ENCODE measurements around the gene NPAS3.

NPAS3 gene

DNA sequence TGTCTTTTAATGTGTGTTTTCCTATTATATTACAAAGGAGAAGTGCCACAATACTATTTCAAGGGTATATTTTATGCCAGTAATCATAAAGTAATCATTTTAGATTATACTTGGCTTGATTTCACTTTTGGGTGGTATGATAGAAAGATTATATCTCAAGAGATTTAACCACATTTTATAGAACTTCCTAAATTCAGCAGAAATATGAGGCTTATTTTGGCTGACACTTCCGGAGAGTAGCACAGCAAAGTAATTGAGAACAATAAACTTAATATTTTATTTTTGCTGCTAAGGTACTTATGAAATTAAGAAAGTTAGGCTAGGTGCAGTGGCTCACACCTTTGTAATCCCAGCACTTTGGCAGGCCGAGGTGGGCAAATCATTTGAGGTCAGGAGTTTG, 319.1 kb downstream of the NPAS3 start:
- DNase-seq (ENCODE audit: low spot score): no peak

DNA sequence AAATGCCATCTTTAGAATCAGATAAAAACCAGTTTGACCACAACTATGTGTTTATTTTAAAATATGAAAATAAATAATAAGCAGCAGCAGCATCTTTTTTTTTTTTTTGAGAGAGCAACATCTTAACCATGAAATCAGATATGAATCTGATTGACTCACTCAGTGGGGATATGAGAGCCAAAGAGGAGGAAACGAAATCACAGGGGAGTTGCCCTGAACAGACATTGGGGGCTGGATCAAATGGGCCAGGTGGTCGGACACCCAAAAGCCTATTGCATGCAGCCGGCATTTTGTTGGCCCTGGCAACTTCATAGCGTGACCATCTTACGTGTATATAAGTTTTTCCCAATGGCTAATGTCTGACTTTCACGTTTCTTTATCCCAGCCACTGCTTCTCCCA, 321.1 kb downstream of the NPAS3 start:
- no peak for DNase-seq (ENCODE audit: low spot score)

DNA sequence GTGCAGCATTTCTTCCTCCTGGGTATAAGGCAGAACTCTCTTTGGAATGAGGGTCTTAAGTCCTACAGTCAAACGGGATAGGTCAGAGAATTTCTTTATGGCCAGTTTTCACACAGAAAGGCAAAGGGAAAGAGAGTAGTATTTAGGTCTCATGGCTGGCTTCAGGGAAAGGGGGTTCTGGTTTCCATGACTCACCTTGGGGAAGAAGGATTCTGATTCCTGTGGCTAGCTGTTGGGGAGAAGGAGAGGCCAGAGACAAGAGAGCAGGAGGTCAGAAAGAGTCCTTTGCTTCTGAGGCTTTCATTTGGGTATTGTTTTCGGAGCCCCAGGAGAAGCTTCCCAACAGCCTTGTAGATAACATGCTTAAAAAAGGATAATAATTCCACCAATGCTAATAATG, 332.5 kb downstream of the NPAS3 start:
- DNase-seq (ENCODE audit: low spot score): no peak

DNA sequence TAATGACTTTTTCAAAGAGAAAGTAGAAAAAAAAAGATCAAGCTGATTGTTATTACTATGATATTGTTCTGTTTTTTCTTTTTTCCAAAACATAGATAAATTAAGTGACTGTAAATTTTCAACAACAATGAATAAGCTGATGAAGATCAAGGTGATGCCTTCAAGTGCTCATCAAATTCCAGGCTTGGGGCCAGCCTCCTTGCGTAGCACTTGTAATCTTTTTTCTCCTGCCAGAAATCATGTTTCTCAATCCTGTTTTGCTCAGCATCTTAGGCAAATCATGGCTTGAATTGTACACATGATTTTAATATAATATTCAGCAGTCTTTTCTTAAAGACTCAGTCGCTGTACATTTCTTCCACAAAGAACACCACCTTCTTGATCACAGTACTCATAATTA, 333.2 kb downstream of the NPAS3 start:
- DNase-seq (ENCODE audit: low spot score): no peak

DNA sequence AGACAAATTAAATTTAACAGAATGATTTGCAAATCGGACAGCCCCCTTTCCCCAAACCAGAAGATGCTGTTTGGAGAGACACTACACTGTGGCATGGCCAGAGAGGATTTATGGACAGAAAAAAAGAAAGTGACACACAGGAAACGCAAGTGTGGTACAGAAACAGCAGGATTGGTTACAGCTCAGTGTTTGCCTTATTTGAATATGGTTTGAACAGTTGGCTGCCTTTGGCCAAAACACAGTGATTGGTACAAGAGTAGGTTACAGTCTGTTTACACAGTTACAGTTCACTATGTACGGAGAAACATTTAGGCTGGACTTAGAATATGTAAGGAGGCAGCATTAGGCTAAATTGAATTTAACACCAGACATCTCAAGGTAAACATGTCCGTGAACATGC, 335.3 kb downstream of the NPAS3 start:
- no peak for DNase-seq (ENCODE audit: low spot score)

DNA sequence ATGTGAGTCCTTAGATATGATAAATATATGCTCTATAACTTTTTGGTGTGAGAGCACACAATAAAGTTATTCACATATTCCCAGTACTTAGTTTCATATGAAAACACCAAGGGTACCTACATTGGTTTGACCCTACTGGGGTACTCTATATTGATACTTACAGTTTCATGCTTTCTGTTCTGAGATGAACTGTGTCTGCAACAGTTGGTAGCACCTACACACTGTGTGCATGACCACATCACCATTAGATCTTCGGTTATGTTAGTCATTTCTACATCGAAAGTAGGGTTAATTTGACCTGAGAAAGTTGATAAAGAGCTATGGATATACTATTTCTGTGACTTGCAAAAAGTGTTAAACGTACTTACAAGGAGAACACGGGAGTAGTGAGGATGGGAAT, 337.2 kb downstream of the NPAS3 start:
- no peak for DNase-seq (ENCODE audit: low spot score)

DNA sequence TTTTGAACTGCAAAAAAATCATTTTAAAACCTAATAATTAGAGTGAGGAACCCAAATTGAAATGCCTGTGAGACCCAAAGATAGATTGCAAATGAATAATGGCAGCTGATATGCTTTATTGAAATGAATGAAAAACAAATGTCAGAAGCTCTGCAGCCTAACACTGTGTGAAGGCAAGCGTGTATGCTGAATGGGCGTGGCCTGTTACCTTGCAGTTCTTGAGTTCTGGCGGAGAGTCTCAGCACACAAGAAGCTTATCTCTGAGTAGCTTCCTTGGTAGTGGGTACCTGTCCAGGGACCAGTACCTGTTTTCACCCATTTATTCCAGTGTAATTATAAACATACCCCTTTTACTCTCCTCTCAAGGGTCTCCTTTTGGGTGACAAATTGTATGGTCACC, 341.2 kb downstream of the NPAS3 start:
- DNase-seq (ENCODE audit: low spot score): no peak

DNA sequence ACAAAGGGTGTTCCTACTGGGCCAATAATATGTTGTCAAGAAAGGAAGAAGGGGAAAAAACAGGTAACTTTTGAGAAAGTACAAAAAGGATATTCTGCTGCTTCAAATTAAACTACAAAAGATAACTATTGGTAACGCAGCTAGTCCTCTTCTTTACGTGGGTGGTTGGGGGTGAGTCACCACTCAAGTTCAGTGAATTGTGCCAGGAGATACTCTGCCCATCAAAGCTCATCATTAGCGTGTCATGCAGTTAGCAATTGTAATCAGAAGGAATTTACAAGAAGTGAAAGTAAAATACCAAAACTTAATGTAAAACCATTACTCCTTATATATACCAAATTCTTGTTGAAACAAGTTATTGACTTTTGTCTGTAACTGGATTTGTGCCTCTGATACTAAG, 342.0 kb downstream of the NPAS3 start:
- DNase-seq (ENCODE audit: low spot score): no peak

DNA sequence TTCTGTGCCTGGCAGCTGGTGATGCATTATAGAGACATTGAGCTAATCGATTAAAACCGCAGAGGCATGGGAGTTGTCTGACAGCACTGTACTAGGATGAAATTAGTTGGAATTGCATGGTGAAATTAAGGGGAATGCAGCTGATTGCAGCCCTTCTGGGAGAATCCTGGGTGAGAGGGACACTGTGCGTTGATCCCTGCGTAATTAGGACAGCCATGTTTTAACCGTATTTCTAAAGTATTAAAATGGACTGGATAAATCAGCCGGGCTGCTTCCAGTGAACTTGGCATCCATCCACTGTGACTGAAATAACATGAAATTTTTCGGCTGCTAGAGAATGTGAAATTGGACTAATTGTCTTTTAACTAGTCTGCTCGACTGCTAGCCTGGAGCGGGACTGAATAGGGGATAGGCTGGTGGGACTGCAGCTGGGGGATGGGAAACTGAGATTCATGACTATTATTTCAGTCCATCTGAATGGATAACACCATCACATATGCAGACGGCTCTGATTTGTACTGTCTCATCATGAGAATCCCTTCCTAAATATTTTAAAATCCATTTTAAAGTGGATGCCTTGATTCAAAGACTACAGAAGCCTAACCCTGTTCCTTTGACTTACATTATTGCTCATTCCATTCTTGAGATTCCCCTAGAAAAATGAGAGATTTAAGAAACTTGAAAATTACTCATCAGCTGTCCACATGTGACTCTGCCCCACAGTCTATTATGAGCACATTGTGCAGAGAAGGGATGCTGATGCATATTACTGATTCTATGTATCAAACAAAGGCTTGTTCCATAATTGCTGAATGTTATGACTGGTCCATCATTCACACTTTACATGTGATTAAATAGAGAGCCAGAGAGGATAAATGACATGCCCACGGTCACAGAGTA, 343.9 kb downstream of the NPAS3 start:
- DNase-seq (ENCODE audit: low spot score): no peak

DNA sequence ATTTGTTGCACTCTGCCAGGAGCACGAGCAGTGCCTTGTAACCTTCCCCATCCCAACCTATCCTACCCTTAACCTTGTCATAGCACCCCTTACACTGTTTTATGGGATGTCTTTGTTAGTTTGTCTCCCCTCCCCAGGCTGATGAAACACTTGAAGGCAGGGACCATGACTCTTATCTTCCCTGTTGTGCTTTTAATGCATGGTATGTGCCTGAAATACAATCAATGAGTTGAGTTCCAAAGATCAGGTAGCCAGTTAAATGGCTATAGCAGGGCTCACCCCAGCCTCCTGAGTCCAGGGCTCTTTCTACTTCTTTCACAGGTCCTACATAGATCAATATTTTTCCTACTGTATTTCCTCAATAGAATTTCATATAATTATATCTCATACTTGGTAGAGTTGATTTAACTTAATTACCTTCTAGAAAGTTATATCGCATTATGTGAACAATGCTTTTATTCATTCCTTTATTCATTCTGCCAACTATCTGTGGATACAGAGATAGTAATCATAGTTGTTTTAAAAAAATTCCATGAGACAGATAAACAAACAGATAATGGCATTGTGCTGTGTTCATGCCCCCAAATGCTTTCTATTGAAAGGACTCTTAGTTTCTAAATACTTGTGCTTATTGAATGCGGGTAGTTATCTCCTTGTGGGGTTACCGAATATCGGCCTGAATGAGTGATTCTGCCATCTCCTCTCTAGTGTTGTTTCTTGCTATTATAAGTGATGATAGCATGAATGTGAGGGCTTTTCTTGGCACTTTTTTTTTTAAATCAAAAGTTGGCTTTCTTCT, 347.4 kb downstream of the NPAS3 start:
- no peak for DNase-seq (ENCODE audit: low spot score)

DNA sequence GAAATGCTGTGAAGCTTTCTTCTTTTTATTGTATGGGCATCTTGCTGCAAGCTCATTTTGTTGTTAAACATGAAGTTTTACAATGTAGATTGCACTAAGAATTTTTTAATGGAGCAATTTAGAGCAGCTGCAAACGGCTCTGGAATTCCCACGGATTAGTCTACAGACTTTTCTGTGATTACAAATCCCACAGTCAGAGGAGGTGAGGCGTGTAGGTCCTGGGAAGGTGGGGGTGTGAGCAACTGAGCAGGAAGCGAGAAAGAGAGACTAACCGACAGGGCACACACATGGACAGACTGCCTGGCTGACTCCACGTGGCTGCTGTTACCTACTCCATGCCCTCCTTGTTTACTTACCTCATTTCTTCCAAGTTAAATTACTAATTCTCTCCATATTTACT, 348.5 kb downstream of the NPAS3 start:
- DNase-seq (ENCODE audit: low spot score): no peak

DNA sequence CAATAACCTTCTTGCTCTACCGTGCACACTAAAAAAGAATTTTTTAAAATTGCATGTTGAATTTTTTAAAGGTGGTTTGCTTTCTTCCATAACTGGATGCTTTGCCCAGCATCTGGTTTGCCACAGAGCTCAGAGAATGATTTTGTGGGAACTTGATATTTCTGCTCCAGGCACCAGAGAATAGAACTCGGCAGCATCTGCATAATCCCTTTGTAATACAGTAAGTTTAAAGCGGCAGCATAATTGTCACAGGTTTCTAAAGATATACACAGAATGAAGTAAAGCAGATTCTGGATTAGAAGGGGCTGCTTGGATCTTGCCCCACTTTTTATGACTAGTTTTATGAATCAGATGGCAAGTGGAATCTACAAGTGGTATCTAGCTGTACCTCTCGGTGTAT, 352.0 kb downstream of the NPAS3 start:
- DNase-seq (ENCODE audit: low spot score): no peak

DNA sequence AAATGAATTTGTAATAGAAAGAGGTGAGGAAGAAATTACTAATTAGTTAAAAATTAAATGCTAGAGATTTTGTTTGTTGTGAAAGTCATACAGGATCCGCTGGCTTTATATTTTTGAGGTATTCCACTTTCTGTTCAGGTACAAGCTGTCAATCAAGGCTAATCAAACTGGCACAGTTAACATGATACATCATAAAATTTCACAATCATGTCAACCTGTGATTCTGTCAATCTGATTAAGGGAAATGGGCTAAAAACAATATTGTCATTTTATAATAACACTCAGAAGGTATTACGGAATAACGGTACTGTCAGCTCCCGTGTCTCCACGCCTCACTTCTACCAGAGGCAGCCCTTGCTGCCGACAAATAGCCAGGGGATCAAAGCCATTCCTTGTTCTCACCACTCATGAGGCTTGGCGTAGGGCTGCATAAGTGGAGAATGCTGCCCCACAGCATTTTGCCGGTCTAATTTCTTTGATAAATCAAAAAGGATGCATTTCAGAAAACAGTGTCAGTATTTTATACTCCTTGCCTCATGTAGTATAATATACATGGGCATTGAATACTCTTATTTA, 352.9 kb downstream of the NPAS3 start:
- no peak for DNase-seq (ENCODE audit: low spot score)

DNA sequence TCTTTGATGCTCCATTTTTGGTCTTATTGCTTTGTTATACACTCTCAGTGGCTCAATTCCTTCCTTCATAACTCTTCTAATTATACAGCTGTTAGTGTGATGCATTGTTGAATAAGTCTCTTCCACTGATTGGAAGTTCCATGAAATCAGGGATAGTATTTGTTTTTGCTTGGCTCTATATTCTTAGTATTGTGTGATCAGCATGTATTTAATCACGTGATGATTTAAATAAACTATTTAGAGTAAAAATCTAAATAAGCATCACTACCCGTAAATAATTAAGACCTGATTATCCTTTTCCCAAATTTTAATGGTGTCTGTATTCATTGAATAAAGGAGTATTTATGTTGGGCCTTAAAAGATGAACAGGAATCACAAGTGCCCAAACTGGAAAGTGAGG, 355.7 kb downstream of the NPAS3 start:
- DNase-seq (ENCODE audit: low spot score): no peak

DNA sequence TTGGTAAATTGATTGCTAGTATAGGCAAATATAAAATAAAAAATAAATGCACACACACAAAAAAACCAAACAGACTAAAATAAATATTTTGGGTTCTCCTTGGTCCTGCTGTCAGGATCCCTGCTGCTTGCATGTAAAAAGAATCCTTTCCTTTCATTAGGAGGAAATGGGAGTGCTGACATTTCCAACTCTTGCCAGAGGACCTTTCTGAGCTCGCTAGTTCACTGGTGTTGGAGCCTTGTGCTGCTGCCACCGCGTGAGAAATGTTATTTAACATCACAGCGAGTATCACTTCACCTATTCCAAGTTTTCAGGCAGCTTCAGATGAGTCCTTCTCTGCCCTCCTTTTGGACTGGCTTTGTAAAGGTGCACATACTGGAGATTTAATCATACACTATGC, 358.9 kb downstream of the NPAS3 start:
- DNase-seq (ENCODE audit: low spot score): no peak

DNA sequence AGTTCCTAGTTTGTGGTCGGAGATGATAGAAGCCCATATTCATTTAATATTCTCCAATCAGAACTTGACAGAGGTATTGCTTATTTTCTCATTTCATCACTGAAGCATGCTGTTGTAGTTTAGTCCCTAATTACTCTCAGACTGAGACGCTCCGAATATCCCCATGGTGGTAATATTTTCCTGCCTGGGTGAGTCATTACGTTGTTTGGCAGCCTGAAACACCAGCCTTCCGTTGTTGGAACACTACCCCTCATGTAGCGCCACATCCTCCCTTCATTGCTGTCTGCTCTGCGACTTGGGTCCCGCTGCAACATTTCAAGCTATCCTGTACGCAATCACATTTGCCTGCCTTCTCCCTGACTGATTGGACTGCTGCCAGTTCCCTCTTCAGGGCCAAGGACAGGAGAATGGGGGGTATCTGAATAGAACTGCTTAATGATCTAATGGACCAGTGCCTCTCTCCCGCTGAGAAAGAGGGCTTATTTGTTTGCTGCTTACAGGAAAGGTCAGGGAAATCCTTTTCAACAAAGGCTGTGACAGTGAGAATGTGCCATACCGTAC, 369.1 kb downstream of the NPAS3 start:
- no peak for DNase-seq (ENCODE audit: low spot score)

DNA sequence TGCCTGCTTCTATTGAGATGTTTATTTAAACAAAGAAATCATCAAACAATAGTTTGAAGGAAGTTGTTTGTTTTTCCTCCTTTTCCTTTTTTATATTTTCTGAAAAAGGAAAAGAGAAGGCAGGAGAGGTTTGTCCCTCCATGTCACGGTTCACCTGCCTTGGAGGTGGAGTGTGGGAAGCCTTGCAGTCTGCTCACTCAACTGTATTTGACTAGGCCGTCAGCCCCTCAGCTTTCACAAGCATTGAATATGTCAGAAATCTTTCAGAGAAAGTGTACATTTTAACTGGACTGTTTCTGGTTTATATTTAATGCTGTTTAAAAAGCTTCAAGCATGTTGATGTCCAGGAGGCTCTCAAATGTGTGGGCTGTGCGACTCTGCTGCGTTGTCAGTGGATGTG, 370.4 kb downstream of the NPAS3 start:
- no peak for DNase-seq (ENCODE audit: low spot score)

DNA sequence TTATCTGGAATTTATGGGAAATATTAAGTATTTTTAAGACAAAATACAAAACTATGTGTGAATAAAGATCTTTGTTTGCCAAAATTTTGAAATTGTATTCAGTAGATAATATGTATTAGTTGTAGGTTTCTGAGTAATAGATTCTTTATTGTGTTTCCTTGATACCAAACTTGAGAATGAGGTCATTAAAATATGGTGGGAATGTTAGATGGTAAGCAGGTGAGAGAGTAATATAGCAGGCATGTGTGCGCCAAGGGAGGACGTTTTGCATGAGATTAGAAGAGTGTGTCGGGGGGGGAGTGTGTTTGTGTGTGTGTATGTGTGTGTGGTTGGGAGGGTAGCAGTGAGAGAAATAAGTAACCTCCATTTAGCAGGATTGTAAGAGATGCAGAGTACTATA, 376.5 kb downstream of the NPAS3 start:
- DNase-seq (ENCODE audit: low spot score): no peak

DNA sequence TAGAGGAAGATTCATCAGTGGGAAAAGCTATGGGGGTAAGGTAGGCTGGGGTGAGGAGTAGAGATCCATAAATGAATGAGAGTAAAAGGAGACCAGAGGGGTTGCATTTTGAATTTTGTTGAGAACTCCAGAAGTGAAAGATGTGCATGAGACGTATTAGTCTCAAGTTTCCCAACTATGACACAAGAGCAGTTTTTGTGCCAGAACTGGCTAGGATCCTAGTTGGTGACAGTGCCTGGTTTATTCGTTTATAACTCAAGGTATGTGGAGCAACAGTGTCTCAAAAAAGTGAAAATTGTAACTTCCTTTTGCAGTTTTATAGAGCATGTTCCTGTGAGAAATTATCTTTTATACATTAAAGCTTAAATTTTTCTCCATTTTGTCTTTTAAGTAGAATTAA, 377.0 kb downstream of the NPAS3 start:
- DNase-seq (ENCODE audit: low spot score): no peak

DNA sequence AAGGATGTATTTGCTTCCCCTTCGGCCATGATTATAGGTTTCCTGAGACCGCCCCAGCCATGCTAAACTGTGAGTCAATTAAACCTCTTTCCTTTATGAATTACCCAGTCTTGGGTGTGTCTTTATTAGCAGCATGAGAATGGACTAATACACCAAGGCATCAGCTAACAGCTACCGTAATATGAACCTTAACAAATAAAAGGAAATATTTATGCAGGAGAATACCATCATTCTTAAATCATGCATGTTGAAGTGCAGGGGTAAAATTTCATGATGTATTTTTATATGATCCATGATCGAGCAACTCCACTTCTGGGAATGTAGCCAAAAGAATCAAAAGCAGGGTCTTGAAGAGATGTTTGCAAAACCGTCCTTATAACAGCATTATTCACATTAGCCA, 379.0 kb downstream of the NPAS3 start:
- no peak for DNase-seq (ENCODE audit: low spot score)

DNA sequence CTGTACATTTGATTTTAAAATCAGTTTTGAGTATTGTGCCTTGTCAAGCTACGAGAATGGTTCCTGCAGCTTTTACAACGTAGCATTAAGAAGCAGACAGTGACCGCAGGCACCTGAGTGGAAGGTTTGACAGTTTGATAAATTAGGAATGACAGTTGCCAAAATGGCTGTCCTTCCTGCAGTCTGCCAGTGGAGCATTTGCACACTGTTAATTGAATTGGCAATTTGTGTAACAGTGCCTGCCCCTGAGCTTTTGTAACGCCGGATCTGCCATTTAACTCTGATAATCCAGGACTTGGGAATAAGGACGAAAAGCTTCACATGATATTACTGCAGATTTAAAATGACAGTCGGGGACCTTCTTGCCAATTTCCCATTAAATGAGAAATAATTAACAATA, 385.3 kb downstream of the NPAS3 start:
- no peak for DNase-seq (ENCODE audit: low spot score)

DNA sequence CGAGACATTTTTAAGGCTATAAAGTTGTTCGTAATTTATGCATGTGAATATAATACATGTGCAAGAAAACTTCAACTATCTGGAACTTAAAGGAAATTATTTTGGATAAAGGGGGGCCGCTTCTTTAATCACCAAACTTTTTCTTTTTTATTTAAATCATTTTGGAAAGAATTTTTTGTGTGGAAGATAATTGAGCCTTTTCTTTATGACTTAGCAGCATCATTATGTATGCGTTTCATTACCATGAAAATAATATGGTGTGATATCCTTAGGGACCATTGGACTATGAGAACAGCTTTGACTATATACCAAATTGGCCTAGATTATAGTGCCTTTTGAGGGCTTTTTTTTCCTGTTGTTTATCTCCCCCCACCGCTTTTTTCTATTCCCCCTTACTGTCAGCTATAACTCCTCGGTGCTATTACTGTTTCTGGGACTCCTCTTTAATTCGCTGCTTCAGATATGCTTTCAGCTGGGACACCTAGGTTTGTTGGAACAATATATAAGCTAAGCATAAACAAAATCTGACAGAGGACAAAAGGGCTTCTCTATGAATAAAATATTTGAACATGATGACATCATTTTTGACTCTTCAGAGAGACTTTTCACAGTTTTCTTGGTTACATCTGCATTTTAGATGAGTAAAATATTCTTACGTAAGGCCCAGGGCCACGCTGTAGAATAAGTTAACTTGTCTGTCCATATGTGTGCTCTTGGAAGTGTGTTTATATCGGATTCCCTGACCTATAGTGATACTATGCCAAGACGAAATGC, 392.7 kb downstream of the NPAS3 start:
- no peak for DNase-seq (ENCODE audit: low spot score)
